Skeletal muscle cell (primary cell): ENCODE measurements around the gene AMH.
A peak's percentile ranks its signal among the peaks of the same experiment; 100 is the strongest.

Experiments used
- DNase-seq: peaks from one replicate; pipeline ENCODE4 v3.0.0-alpha.2; 2010; ENCODE audit warnings: low read depth
- H3K4me3 ChIP-seq: 2 replicates; pipeline ENCODE4 v1.5.1; 2011; ENCODE audit warnings: low read depth, mild to moderate bottlenecking, control low read depth, low read length, moderate library complexity

The AMH gene

GRCh38 chr19:2260341-2260805 lies 11.2 kb downstream of the AMH start:
- no peak overlapping the region for H3K4me3 ChIP-seq
- DNase-seq, result no peak

DNA sequence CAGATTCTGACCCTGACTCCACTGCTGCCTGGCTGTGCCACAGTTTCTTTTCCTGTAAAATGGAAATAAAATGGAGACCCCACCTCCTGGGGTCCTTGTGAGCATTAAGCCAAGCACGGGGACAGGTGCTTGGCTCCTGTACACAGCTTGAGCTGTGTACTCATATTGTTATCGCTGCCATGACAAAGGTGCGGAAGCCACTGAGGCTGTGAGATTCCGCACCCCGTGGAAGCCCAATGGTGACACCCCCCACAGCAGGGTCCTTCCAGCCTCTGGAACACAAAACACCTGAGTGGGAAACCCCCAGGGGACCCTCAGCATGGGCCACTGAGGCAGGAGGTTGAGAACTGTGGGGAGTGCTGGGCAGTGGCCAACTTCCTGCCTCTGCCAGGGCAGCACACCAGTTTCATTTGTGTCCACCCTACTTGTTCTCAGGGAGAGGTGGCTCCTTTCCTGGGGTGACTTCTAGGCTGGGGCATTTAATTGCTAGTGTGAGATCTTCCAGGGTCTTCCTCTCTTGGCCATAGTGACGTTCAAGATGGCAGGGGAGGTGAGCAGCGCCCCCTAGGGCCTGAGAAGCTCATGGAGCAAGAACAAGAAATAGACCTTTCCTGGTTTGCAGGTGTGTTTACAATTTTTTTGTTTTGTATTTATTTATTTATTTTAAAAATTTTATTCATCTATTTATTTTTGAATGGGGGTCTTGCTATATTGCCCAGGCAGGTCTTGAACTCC lies 12.5 kb downstream of the AMH start:
- H3K4me3 ChIP-seq, result no peak overlapping the region
- no peak for DNase-seq

DNA sequence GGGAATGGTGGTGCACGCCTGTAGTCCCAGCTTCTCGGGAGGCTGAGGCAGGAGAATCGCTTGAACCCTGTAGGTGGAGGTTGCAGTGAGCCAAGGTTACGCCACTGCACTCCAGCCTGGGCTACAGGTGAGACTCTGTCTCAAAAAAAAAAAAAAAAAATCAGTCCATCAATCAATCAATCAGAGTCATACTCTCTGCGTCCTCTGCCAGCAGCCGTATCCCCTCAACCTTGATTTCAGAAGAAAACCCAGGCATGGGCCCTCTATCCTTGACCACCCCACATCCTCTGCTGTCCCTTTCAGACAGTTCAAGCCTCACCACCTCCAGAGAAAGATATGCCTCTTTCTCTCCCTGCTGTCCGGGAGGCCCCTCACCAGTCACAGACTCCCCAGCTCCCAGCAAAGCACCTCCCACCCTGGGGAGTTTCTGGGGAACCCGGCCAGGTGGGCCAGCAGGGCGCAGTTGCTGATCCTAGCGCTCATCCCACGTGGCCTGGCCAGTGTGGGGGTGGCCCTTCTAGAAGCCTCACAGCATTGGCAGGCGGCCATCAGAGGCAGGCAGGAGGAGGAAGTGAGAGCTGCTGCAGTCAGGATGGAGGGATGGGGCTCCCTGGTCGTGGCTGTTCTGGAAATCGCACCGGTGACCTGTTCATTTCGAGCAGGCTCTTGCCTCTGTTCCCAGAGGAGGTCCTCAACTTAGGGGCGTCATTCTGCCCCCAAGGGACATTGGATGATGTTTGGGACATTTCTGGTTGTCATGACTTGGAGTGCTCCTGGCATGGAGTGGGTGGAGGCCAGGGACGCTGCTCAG lies 17.3 kb downstream of the AMH start:
- no peak for DNase-seq
- no peak overlapping the region for H3K4me3 ChIP-seq

DNA sequence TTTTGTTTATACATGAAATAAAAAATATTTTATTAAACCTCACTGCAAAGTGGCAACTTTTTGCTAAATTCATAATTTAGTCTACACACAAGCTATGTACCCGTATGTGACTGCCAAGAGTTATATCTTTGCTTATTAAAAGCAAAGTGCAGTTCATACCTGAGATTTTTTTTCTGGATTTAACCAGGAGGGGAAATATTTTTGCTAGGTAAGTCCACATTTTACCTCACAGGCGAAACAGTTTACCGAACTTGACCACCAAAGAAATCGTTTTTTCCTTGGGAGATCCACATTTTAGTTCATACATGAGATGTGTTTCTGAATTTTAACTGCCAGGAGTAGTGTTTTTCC lies 19.3 kb downstream of the AMH start:
- H3K4me3 ChIP-seq, result peak overlapping the region; percentile 84
- no peak for DNase-seq

GRCh38 chr19:2268861-2269243 lies 19.7 kb downstream of the AMH start:
- DNase-seq, result no peak
- H3K4me3 ChIP-seq, result peak overlapping the region; percentile 84

GRCh38 chr19:2269244-2270156 lies 20.4 kb downstream of the AMH start:
- DNase-seq, result peak; percentile 82
- H3K4me3 ChIP-seq, result peak overlapping the region; percentile 84

- peak overlapping the region; percentile 84 for H3K4me3 ChIP-seq
- DNase-seq, result no peak
Observed at GRCh38 chr19:2270157-2270422, 21.0 kb downstream of the AMH start.

GRCh38 chr19:2270423-2271233 lies 21.5 kb downstream of the AMH start:
- peak overlapping the region; percentile 84 for H3K4me3 ChIP-seq
- peak; percentile 66 for DNase-seq

- no peak for DNase-seq
- peak overlapping the region; percentile 84 for H3K4me3 ChIP-seq
Observed at GRCh38 chr19:2271234-2272103, 22.3 kb downstream of the AMH start.

GRCh38 chr19:2273356-2274184 lies 24.4 kb downstream of the AMH start:
- H3K4me3 ChIP-seq, result peak overlapping the region; percentile 30
- DNase-seq, result no peak

DNA sequence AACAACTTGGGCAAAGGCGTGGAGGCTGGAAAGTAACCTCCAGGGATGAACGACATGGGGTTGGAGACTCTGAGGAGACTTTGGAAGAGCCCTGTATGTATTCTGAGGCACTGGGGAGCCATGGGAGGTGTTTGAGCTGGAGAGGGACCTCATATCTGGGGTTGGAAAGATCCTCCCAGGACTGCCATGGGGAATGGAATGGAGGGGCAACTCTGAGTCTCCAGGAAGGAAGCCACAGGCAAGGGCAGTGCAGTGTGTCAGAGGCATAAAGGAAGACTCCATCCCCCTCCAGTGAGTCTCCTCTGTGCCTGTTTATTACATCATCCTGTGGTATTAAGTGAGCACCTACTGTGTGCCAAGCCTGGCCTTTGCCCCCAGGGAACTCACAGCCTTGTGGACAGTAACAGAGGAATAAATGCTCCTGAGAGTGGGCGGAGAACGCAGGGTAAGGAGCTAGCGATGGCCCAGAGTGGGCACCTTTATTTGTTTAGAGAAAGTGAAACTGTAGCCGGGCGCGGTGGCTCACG lies 25.1 kb downstream of the AMH start:
- DNase-seq, result no peak
- H3K4me3 ChIP-seq, result no peak overlapping the region

DNA sequence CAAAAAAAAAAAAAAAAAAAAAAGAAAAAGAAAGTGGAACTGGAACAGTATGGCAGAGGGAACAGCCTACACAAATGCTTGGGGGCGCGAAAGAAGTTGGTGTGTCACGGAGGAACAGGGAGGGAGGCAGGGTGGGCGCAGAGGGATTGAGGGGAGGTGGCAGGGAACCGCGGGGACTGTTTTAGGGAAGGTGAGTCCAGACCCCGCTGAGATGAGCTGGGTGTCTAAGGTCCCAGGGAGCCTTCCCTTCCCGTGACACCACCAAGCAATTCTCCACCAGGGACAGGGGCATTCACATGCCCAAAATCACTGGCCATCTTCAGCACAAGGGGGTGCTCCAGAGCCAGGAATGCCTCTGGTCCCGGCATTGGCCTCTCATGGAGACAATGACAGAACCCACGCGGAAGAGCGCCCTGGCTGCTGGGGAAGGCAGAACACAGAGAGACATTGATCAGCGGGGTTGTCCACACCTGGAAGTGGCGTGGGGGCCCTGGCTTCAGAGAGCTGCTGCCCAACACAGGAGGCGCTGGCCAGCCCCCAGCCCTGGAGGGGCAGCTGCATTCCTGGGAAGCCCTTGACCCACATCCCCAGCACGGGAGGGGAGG lies 25.9 kb downstream of the AMH start:
- H3K4me3 ChIP-seq, result no peak overlapping the region
- no peak for DNase-seq

DNA sequence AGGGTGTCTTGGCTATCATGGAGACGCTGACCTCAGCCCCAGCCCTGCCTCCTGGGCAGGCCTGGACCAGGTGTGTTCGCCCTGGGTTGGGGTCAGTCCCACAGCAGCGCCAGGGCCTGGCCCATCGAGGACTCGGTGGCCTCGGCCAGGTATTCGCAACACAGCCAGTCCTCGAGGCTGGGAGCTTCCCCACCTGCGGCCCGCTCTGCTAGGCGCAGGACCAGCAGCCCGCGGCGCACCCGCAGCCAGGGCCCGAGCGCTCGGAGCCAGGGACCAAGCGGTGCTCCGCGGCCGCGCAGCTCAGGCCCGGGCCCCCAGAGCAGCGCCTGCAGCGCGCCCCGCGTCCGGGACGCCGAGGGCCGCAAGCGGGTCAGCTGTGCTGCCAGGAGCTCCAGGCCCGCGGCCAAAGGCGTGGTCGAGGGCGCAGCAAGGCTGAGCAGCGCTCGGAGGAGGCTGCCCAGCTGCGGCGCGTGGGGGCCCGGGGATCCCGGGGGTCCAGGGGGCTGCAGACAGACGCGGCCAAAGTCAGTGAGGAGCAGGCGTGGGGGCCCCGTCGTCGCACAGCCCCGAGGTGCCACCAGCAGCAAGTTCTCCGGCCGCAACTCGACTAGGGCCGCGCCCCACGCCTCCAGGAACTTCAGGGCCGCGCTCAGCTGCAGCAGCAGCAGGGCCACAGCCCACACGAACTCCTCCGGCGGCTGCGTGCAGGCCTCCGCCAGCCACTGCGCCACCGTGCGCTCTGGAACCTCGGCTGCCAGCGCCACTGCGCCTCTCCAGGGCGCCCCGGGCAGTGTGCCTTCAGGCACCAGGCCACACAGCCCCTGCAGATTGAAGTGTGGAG lies 26.7 kb downstream of the AMH start:
- H3K4me3 ChIP-seq, result no peak overlapping the region
- no peak for DNase-seq

DNA sequence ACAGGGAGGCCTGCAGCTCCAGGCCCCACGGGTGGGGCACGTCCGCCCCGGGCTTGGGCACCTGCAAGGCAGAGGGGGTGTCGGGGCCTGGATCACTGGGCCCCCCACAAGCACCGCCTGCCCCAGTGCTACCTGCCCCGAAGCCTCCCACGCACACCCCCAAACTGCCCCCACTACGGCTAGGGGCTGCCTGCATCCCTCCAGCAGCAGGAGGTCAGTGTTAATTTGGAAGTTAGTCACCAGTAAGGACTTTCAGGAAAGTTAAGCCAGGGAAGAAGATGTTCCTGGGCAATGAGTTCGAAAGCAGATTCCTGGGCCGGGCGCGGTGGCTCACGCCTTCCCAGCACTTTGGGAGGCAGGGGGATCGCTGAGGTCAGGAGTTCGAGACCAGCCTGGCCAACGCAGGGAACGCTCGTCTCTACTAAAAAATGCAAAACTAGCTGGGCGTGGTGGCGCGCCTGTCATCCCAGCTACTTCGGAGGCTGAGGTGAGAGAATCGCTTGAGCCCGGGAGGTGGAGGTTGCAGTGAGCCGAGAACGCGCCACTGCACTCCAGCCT lies 27.4 kb downstream of the AMH start:
- no peak for DNase-seq
- no peak overlapping the region for H3K4me3 ChIP-seq

DNA sequence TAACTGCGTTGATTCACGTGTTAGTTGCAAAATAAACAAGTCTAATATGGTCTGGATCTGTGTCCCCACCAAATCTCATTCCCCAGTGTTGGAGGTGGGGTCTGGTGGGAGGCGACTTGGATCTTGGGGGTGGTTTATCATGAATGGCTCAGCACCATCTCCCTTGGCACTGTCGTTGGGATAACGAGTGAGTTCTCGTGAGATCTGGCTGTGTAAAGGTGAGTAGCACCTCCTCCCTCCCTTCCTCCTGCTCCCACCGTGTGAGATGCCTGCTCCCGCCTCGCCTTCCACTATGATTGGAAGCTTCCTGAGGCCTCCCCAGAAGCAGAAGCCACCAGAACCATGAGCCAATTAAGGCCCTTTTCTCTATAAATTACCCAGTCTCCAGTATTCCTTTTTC lies 28.0 kb downstream of the AMH start:
- H3K4me3 ChIP-seq, result no peak overlapping the region
- DNase-seq, result no peak
